ENCODE measurements around the gene ATP8A2. TPM values are rescaled to one million over a fixed set of nuclear protein-coding genes. Genes with fewer than 3 reads are reported as not detected.

Gene ATP8A2
- total RNA-seq, 1 donor from 2014 or later, result 0.16 TPM

Other genes starting within 250 kb of the ATP8A2 start
- not detected in 2 replicates for gene AMER2, start 199.7 kb upstream of the ATP8A2 start, total RNA-seq
- 16.3 and 16.5 TPM in 2 replicates for gene MTMR6, start 84.5 kb upstream of the ATP8A2 start, total RNA-seq
- gene NUP58, start 70.3 kb upstream of the ATP8A2 start, total RNA-seq, result 129 and 131 TPM in 2 replicates